Nephron progenitor cell (in vitro differentiated cells): ENCODE results near the gene SORBS1.

ENCODE experiments used
- DNase-seq: peaks from one replicate; pipeline ENCODE4 v3.0.0; 2021
- H3K27ac Mint-ChIP-seq: 2 replicates; pipeline ENCODE4 v1.8.0; 2021; ENCODE audit warnings: mild to moderate bottlenecking, moderate library complexity, mixed read lengths
- H3K27me3 Mint-ChIP-seq: 2 replicates; pipeline ENCODE4 v1.8.0; 2021; ENCODE audit warnings: mild to moderate bottlenecking, low read depth, mixed read lengths; ENCODE audit not compliant: poor library complexity
- H3K36me3 Mint-ChIP-seq: 2 replicates; pipeline ENCODE4 v1.8.0; 2021; ENCODE audit warnings: low read depth, mixed read lengths
- H3K4me1 Mint-ChIP-seq: 2 replicates; pipeline ENCODE4 v1.8.0; 2021; ENCODE audit warnings: mixed read lengths
- H3K4me3 Mint-ChIP-seq: 2 replicates; pipeline ENCODE4 v1.8.0; 2021; ENCODE audit warnings: mild to moderate bottlenecking, moderate library complexity, mixed read lengths
- H3K9me3 Mint-ChIP-seq: 2 replicates; pipeline ENCODE4 v1.8.0; 2021; ENCODE audit warnings: mild to moderate bottlenecking, moderate library complexity, mixed read lengths
- TF ChIP-seq, protein P1 (sequence below): fragments of 200-600 bp; sonication (generic); IDR thresholded peaks from 2 replicates; pipeline ENCODE4 v1.5.0; 2021; ENCODE audit warnings: antibody characterized with exemption

SORBS1 gene

DNA sequence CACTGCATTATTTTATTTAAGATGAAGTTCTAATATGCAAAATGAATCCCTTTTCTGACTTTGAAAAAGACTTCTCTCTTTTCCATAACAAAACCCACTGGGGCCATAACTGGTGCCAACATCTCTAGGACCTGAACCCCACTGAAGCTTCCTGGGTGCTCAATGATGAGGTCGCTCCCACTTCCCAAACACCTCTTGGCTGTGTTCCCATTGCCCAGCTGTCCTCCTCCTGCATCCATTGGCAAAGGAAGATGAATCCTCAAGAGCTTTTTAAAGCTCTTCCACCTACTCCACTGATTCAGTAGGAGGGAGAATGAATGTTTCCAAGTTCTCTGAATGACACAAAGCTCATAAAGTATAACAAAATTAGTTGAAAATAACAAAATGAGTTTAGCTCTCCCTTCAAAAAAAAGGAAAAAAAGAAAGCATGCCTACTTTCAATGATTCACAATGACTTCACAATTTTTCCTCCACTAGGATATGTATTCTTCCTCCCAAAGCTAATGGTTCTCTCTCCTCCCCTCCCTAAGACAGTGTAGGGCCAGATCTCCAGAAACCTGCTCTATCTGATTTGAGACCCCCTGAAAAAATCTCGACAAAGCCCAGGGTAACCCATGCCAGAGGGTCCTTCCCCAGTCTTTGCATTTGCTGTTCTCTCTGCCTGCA, 64.8 kb downstream of the SORBS1 start:
- TF ChIP-seq, protein P1, sequence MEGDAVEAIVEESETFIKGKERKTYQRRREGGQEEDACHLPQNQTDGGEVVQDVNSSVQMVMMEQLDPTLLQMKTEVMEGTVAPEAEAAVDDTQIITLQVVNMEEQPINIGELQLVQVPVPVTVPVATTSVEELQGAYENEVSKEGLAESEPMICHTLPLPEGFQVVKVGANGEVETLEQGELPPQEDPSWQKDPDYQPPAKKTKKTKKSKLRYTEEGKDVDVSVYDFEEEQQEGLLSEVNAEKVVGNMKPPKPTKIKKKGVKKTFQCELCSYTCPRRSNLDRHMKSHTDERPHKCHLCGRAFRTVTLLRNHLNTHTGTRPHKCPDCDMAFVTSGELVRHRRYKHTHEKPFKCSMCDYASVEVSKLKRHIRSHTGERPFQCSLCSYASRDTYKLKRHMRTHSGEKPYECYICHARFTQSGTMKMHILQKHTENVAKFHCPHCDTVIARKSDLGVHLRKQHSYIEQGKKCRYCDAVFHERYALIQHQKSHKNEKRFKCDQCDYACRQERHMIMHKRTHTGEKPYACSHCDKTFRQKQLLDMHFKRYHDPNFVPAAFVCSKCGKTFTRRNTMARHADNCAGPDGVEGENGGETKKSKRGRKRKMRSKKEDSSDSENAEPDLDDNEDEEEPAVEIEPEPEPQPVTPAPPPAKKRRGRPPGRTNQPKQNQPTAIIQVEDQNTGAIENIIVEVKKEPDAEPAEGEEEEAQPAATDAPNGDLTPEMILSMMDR = no peak
- Mint-ChIP-seq H3K36me3 (no peaks in the 10 kb centered on the region), H3K27me3 (no peaks in the 10 kb centered on the region), H3K4me3 (no peak overlapping the region), H3K9me3 (no peaks in the 10 kb centered on the region), H3K27ac (peak overlapping the region; percentile 82), H3K4me1 (peaks cover 15% of the 10 kb centered on the region)
- DNase-seq = no peak

DNA sequence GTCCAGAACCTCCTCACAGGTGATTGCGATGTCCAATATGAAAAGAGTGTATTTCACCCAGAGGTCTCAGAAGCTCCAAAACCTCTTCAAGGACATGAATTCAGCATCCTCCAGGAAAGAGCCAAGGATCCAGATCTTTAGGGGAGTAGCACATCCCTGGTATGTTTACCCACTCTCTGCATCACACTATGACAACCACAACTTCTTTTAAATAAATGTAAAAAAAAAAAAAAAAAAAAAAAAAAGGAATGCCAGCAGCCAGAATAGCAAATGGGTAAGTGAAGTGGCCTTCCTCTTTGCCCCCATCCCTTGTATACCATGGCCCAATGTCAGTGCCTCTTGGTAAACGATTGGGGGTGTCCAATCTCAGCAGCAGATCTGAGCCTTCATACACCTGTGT, 67.3 kb downstream of the SORBS1 start:
- no peaks in the 10 kb centered on the region for H3K27me3 Mint-ChIP-seq
- H3K4me1 Mint-ChIP-seq = no peaks in the 10 kb centered on the region
- no peaks in the 10 kb centered on the region for H3K36me3 Mint-ChIP-seq
- TF ChIP-seq, protein P1 = no peak
- no peak overlapping the region for H3K4me3 Mint-ChIP-seq
- no peak for DNase-seq
- no peak overlapping the region for H3K27ac Mint-ChIP-seq
- no peaks in the 10 kb centered on the region for H3K9me3 Mint-ChIP-seq

DNA sequence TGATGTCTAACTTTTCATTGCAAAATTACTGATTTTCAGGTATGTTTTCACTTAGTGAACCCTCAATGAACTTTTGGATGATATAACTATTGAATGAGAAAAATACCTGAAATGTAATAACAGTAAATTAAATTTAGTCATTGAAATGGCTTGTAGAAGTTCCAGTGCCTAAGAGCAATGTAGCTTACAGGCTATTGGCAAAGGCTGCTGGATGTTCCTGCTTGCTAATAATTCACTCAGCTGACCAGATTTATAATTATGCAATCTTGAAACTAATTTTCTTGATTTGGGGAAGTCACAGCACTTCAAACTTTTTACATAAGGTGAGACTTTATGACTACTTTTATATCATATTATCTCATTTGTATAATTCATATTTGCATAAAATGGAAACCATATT, 73.2 kb downstream of the SORBS1 start:
- Mint-ChIP-seq H3K9me3 (peaks cover 5% of the 10 kb centered on the region), H3K36me3 (peaks cover under 1% of the 10 kb centered on the region), H3K27me3 (no peaks in the 10 kb centered on the region), H3K4me3 (no peak overlapping the region), H3K4me1 (no peaks in the 10 kb centered on the region), H3K27ac (no peak overlapping the region)
- TF ChIP-seq, protein P1 = no peak
- DNase-seq = no peak

DNA sequence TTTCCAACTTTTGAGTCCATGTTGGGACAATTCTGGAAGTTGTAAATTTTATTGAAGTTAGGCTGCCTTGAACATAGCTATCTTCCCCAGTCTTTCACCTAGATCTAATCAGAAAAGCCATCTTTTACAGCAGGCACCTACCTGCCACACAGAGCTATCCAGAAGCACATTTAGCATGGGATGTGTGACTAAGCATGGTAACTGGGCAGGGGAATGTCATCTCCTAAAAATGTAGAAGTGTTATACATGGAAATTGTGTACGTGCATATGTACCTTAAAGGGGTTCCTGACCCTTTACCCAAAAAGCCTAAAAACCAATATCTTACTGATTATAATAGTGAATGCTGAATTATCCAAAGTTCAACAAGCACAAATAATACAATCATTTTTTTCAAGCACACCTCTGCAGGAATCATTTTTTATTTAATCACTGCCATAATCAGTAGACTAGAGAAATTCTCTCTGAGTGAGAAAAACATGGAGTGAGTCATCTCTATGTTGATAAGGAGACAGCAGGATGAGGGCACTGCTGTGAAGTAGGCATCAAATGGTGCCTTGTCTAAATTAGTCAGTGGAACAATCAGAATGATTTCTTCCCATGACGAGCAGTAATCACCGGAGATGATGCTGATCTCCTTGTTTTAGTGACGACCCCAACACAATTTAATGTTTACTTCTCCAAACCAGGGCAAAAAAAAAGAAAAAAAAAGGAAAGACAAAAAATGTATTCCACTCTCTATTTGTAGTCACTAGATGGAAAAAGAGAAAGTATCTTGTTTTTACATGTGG, 75.9 kb downstream of the SORBS1 start:
- H3K4me3 Mint-ChIP-seq = no peak overlapping the region
- DNase-seq = no peak
- H3K27me3 Mint-ChIP-seq = no peaks in the 10 kb centered on the region
- peaks cover 7% of the 10 kb centered on the region for H3K36me3 Mint-ChIP-seq
- H3K27ac Mint-ChIP-seq = no peak overlapping the region
- H3K4me1 Mint-ChIP-seq = peaks cover 14% of the 10 kb centered on the region
- TF ChIP-seq, protein P1 = no peak
- peaks cover 5% of the 10 kb centered on the region for H3K9me3 Mint-ChIP-seq

DNA sequence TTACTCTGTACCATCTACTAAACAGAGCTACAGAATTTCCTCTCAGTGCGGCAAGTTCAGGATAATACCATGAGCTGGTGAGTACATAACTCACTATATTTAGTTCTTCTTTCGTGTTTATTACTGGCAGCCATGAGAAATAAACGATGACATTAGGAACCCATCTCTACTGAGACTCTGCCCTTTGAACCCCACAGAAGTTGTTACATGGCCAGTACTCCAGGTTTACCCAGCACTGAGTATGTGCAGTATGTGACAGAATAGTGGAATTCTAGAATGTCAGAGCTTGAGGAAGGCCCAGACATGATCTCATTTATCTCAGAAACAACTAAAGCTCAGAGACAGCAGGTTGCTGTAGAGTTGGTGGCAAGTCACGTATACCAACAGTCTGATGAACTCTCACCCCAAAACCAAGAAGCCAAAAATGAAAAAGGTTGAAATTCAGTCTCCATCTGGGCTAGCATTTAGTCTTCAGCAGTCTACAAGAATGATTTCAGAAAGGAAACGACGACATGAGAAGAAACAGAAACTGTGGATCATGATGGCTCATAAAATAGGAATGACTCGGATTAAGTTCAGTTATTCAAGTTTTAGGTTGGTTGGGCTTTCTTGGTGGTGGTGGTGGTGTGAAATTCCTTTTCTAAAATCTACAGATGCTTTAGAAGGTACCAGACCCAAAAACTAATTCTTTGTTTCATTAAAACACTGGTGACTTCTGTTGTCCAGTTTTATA, 78.5 kb downstream of the SORBS1 start:
- no peaks in the 10 kb centered on the region for H3K27me3 Mint-ChIP-seq
- H3K36me3 Mint-ChIP-seq = peaks cover 7% of the 10 kb centered on the region
- no peak for DNase-seq
- TF ChIP-seq, protein P1 = no peak
- H3K4me3 Mint-ChIP-seq = no peak overlapping the region
- H3K27ac Mint-ChIP-seq = no peak overlapping the region
- peaks cover 5% of the 10 kb centered on the region for H3K9me3 Mint-ChIP-seq
- peaks cover 40% of the 10 kb centered on the region for H3K4me1 Mint-ChIP-seq
